Right atrium auricular region (tissue), 2 donors: ENCODE results near the gene EEF1AKMT2. TPM values are rescaled to one million over a fixed set of nuclear protein-coding genes. Genes with fewer than 3 reads are reported as not detected.

Experiments used
- DNase-seq: peaks from one replicate; pipeline ENCODE4 v3.0.0-alpha.2; 2019; ENCODE audit warnings: low spot score
- H3K27ac ChIP-seq, 2 donors: fragments of 200-600 bp; sonication (generic); 1 replicate in 1 of 2; 2 replicates in 1 of 2; pipeline ENCODE4 v1.5.1; 2016 to 2019
- H3K27me3 ChIP-seq, 2 donors: fragments of 200-600 bp; sonication (generic); one replicate each; pipeline versions ENCODE4 v1.5.1 to v1.6.0; 2017 to 2019
- H3K36me3 ChIP-seq: fragments of 200-600 bp; sonication (generic); one replicate; pipeline ENCODE4 v1.5.1; 2016
- H3K4me1 ChIP-seq, 2 donors: fragments of 200-600 bp; sonication (generic); one replicate each; pipeline versions ENCODE4 v1.5.1 to v1.6.0; 2017 to 2019
- H3K4me3 ChIP-seq, 2 donors: fragments of 200-600 bp; sonication (generic); 1 replicate in 1 of 2; 2 replicates in 1 of 2; pipeline ENCODE4 v1.5.1; 2017 to 2019; ENCODE audit warnings: mild to moderate bottlenecking in 1 of 2, moderate library complexity in 1 of 2
- H3K9me3 ChIP-seq, 2 donors: fragments of 200-600 bp; sonication (generic); one replicate each; pipeline ENCODE4 v1.5.1; 2019
- total RNA-seq, 2 donors: library from RNA; depleted of rRNA; stranded (reverse); fragments of >200 nt; gene quantifications; one replicate each; pipeline ENCODE4 v1.1.0, GENCODE V29; 2016
- TF ChIP-seq, protein P1 (sequence below), 2 donors: fragments of 200-600 bp; sonication (generic); IDR thresholded peaks; one replicate each; pipeline ENCODE4 v1.5.1; 2019; ENCODE audit warnings: antibody characterized with exemption in 2 of 2

Gene EEF1AKMT2
- total RNA-seq, 2 donors from 2014 or later: 9.6 to 10.2 TPM

DNA sequence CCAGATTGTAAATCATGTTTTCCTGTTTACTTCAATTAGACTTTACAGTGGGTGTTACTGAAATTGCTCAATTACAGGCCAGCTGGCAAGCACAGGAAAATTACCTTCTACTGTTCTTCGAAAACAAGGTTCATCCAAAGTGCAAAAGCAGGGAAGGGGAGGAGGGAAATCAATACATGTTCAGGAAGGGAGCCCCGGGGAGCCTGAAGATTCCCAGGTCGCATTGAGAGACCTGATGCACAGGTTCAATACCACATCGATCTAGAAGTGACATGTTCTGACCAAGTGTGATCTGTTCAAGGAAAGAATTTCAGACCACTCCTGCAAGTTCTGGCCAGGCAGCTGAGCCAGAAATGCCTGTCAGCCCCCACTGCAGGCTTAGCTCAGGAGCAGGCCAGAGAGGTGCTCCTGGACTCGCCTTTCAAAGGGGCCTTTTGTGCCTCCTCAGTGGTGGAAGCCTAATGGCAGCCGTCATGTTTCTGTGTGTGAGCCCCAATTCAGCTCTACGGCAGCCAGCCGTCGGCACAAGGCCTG, 83.4 kb downstream of the EEF1AKMT2 start:
- TF ChIP-seq, protein P1, sequence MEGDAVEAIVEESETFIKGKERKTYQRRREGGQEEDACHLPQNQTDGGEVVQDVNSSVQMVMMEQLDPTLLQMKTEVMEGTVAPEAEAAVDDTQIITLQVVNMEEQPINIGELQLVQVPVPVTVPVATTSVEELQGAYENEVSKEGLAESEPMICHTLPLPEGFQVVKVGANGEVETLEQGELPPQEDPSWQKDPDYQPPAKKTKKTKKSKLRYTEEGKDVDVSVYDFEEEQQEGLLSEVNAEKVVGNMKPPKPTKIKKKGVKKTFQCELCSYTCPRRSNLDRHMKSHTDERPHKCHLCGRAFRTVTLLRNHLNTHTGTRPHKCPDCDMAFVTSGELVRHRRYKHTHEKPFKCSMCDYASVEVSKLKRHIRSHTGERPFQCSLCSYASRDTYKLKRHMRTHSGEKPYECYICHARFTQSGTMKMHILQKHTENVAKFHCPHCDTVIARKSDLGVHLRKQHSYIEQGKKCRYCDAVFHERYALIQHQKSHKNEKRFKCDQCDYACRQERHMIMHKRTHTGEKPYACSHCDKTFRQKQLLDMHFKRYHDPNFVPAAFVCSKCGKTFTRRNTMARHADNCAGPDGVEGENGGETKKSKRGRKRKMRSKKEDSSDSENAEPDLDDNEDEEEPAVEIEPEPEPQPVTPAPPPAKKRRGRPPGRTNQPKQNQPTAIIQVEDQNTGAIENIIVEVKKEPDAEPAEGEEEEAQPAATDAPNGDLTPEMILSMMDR (IDR thresholded peaks at IDR 0.05): no peak
- no peaks in the 10 kb centered on the region for H3K9me3 ChIP-seq
- no peak overlapping the region for H3K4me3 ChIP-seq
- peaks cover 0 to 82% of the 10 kb centered on the region in 2 donors for H3K4me1 ChIP-seq
- H3K27ac ChIP-seq: peak overlapping the region; percentile 51 to 88
- H3K36me3 ChIP-seq: no peaks in the 10 kb centered on the region
- H3K27me3 ChIP-seq: no peaks in the 10 kb centered on the region
- no peak for DNase-seq

Other genes with a start within 250 kb of the EEF1AKMT2 start
- 10 to 100 TPM; 30.3 to 31.1 TPM for gene FAM53B, start 47.5 kb downstream of the EEF1AKMT2 start, total RNA-seq
- 1 to 10 TPM; 9.9 to 10.0 TPM for gene ABRAXAS2, start 9.9 kb upstream of the EEF1AKMT2 start, total RNA-seq
- 10 to 100 TPM; 24.1 to 24.9 TPM for gene ZRANB1, start 150.2 kb upstream of the EEF1AKMT2 start, total RNA-seq